H9 (cell line): ENCODE data around the gene PDCL3. TPM values are rescaled to one million over a fixed set of nuclear protein-coding genes. Genes with fewer than 3 reads are reported as not detected.

Experiments used
- DNase-seq: peaks from one replicate; pipeline ENCODE4 v3.0.0-alpha.2; 2017
- H2AFZ ChIP-seq: one replicate; pipeline ENCODE4 v1.6.1; 2013; ENCODE audit warnings: mild to moderate bottlenecking, low read length, control low read depth, moderate library complexity
- H2AK5ac ChIP-seq: 2 replicates; pipeline ENCODE4 v1.6.1; 2013; ENCODE audit warnings: low read length, control low read depth, mixed read lengths; ENCODE audit not compliant: insufficient read length
- H2BK120ac ChIP-seq: one replicate; pipeline ENCODE4 v1.6.1; 2013; ENCODE audit warnings: low read depth, mild to moderate bottlenecking, low read length, control low read depth, inconsistent platforms; ENCODE audit not compliant: poor library complexity, severe bottlenecking
- H2BK12ac ChIP-seq: 2 replicates; pipeline ENCODE4 v1.6.1; 2013; ENCODE audit warnings: low read length, control low read depth, mixed read lengths, low read depth; ENCODE audit not compliant: insufficient read length
- H2BK15ac ChIP-seq: 2 replicates; pipeline ENCODE4 v1.6.1; 2013; ENCODE audit warnings: low read depth, low read length, control low read depth
- H2BK20ac ChIP-seq: one replicate; pipeline ENCODE4 v1.6.1; 2013; ENCODE audit warnings: low read depth, mild to moderate bottlenecking, low read length, control low read depth, inconsistent platforms; ENCODE audit not compliant: poor library complexity, severe bottlenecking
- H2BK5ac ChIP-seq: 2 replicates; pipeline ENCODE4 v1.6.1; 2013; ENCODE audit warnings: low read length, control low read depth, mixed read lengths; ENCODE audit not compliant: insufficient read length
- H3K14ac ChIP-seq: 2 replicates; pipeline ENCODE4 v1.6.1; 2013; ENCODE audit warnings: low read length, control low read depth; ENCODE audit not compliant: insufficient read depth
- H3K18ac ChIP-seq: 2 replicates; pipeline ENCODE4 v1.6.1; 2013; ENCODE audit warnings: low read depth, mild to moderate bottlenecking, mixed read lengths, low read length, control low read depth; ENCODE audit not compliant: insufficient read length
- H3K23ac ChIP-seq: 2 replicates; pipeline ENCODE4 v1.6.1; 2013; ENCODE audit warnings: low read length, control low read depth, mixed read lengths, low read depth; ENCODE audit not compliant: insufficient read length
- H3K23me2 ChIP-seq: 2 replicates; pipeline ENCODE4 v1.6.1; 2013; ENCODE audit warnings: low read depth, mild to moderate bottlenecking, mixed read lengths, low read length, control low read depth; ENCODE audit not compliant: insufficient read length, poor library complexity, severe bottlenecking
- H3K27ac ChIP-seq: 2 replicates; pipeline ENCODE4 v1.5.1; 2013; ENCODE audit warnings: low read length, control low read depth, mixed read lengths, low read depth; ENCODE audit not compliant: insufficient read length
- H3K27me3 ChIP-seq: 2 replicates; pipeline ENCODE4 v1.6.1; 2013; ENCODE audit warnings: low read length, control low read depth, inconsistent platforms; ENCODE audit not compliant: insufficient read depth
- H3K4ac ChIP-seq: 2 replicates; pipeline ENCODE4 v1.6.1; 2013; ENCODE audit warnings: low read depth, mild to moderate bottlenecking, control low read depth, inconsistent platforms, low read length, moderate library complexity
- H3K4me1 ChIP-seq: 2 replicates; pipeline ENCODE4 v1.6.1; 2013; ENCODE audit warnings: low read length, control low read depth, inconsistent platforms; ENCODE audit not compliant: insufficient read depth
- H3K4me2 ChIP-seq: 2 replicates; pipeline ENCODE4 v1.6.1; 2013; ENCODE audit warnings: low read length, control low read depth, mixed read lengths; ENCODE audit not compliant: insufficient read length, insufficient read depth
- H3K56ac ChIP-seq: 2 replicates; pipeline ENCODE4 v1.6.1; 2013; ENCODE audit warnings: low read depth, mild to moderate bottlenecking, mixed read lengths, low read length, control low read depth; ENCODE audit not compliant: insufficient read length
- H3K79me1 ChIP-seq: 2 replicates; pipeline ENCODE4 v1.6.1; 2013; ENCODE audit warnings: low read depth, mild to moderate bottlenecking, moderate library complexity, low read length, control low read depth, inconsistent platforms; ENCODE audit not compliant: insufficient read depth, poor library complexity, severe bottlenecking
- H3K79me2 ChIP-seq: 2 replicates; pipeline ENCODE4 v1.6.1; 2013; ENCODE audit warnings: low read length, control low read depth, inconsistent platforms; ENCODE audit not compliant: insufficient read depth
- H3K9ac ChIP-seq: 2 replicates; pipeline ENCODE4 v1.6.1; 2013; ENCODE audit warnings: low read length, control low read depth, mixed read lengths; ENCODE audit not compliant: insufficient read length; ENCODE audit errors: extremely low read depth
- H3K9me3 ChIP-seq: one replicate; pipeline ENCODE4 v1.6.1; 2013; ENCODE audit warnings: low read depth, low read length, inconsistent platforms; ENCODE audit not compliant: control insufficient read depth
- H3T11ph ChIP-seq: one replicate; pipeline ENCODE4 v1.6.1; 2013; ENCODE audit warnings: mild to moderate bottlenecking, low read length, control low read depth, inconsistent platforms
- H4K20me1 ChIP-seq: one replicate; pipeline ENCODE4 v1.6.1; 2013; ENCODE audit not compliant: control insufficient read depth, insufficient read length, insufficient read depth
- H4K5ac ChIP-seq: 2 replicates; pipeline ENCODE4 v1.6.1; 2013; ENCODE audit warnings: low read depth, mild to moderate bottlenecking, mixed read lengths, low read length, control low read depth; ENCODE audit not compliant: insufficient read length
- H4K8ac ChIP-seq: replicated peaks from 2 replicates; pipeline ENCODE4 v1.6.1; 2013; ENCODE audit warnings: low read length, control low read depth, mixed read lengths, low read depth; ENCODE audit not compliant: insufficient read length
- H4K91ac ChIP-seq: 2 replicates; pipeline ENCODE4 v1.6.1; 2013; ENCODE audit warnings: low read depth, mild to moderate bottlenecking, moderate library complexity, mixed read lengths, low read length, control low read depth; ENCODE audit not compliant: insufficient read length
- H3K27ac Mint-ChIP-seq, 3 experiments: 2 replicates in 2 of 3; 3 replicates in 1 of 3; pipeline ENCODE4 v1.8.0; 2020 to 2021; ENCODE audit warnings: mixed read lengths in 3 of 3, mild to moderate bottlenecking in 1 of 3, moderate library complexity in 1 of 3
- H3K27me3 Mint-ChIP-seq: 2 replicates; pipeline ENCODE4 v1.8.0; 2021; ENCODE audit warnings: low read depth, mild to moderate bottlenecking, moderate library complexity, mixed read lengths
- H3K36me3 Mint-ChIP-seq, 3 experiments: 2 replicates in 2 of 3; 3 replicates in 1 of 3; pipeline ENCODE4 v1.8.0; 2020 to 2021; ENCODE audit warnings: low read depth in 3 of 3, mixed read lengths in 3 of 3; ENCODE audit not compliant: insufficient read depth in 1 of 3
- H3K4me1 Mint-ChIP-seq, 2 experiments: 2 replicates each; pipeline ENCODE4 v1.8.0; 2020; ENCODE audit warnings: mixed read lengths in 2 of 2
- H3K4me3 Mint-ChIP-seq, 2 experiments: 2 replicates in 1 of 2; 3 replicates in 1 of 2; pipeline ENCODE4 v1.8.0; 2020 to 2021; ENCODE audit warnings: mild to moderate bottlenecking in 2 of 2, mixed read lengths in 2 of 2, moderate library complexity in 1 of 2
- H3K9me3 Mint-ChIP-seq, 2 experiments: 2 replicates in 1 of 2; 3 replicates in 1 of 2; pipeline ENCODE4 v1.8.0; 2020; ENCODE audit warnings: mild to moderate bottlenecking in 2 of 2, mixed read lengths in 2 of 2, moderate library complexity in 1 of 2
- WGBS: extraction: QIAGEN DNeasy Blood & Tissue Kit; methylation state at CpG from one replicate; pipeline ENCODE4 v1.1.7; 2013; ENCODE audit warnings: missing lambda C conversion rate, low lambda C conversion rate, mixed read lengths; ENCODE audit not compliant: insufficient read length; ENCODE audit errors: extremely low coverage; 5-methylcytosine and 5-hydroxymethylcytosine counted together
- total RNA-seq: library from RNA; stranded (reverse); gene quantifications from 2 replicates; pipeline ENCODE4 v1.2.1, GENCODE V29; 2021
- TF ChIP-seq, protein P1 (sequence below): fragments of 200-600 bp; sonication (generic); conservative IDR thresholded peaks from 3 replicates; pipeline ENCODE4 v1.8.0; 2021; ENCODE audit warnings: antibody characterized with exemption, mild to moderate bottlenecking

Gene PDCL3
- total RNA-seq, 1 experiment from 2014 or later = 39.4 TPM

DNA sequence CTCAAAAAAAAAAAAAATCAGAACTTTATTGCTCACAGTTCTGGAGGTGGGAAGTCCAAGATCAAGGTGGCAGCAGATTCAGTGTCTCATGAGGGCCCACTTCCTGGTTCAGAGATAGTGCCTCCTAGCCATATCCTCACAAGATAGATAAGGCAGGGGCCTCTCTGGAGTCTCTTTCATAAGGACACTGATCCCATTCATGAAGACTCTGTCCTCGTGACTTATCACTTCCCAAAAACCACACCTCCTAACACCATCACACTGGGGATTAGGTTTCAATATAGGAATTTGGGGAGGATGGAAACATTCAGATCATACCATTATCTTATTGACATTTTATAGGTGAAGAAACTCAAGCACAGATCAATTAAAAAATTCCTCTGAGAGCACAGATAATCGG lies 61.1 kb downstream of the PDCL3 start:
- Histone ChIP-seq H3T11ph (no peak overlapping the region), H3K79me2 (no peaks in the 10 kb centered on the region), H2BK15ac (no peak overlapping the region), H3K23ac (no peak overlapping the region), H3K9me3 (no peaks in the 10 kb centered on the region), H2BK12ac (no peak overlapping the region), H4K8ac (no peak overlapping the region), H3K27ac (no peak overlapping the region), H3K4me1 (no peaks in the 10 kb centered on the region), H2AFZ (no peak overlapping the region), H3K4me2 (no peak overlapping the region), H3K79me1 (no peaks in the 10 kb centered on the region), H4K5ac (no peak overlapping the region), H3K56ac (no peak overlapping the region), H3K4ac (no peak overlapping the region), H4K91ac (no peak overlapping the region), H2BK5ac (no peak overlapping the region), H2AK5ac (no peak overlapping the region), H2BK120ac (no peak overlapping the region), H3K18ac (no peak overlapping the region), H3K14ac (no peak overlapping the region), H4K20me1 (no peaks in the 10 kb centered on the region), H3K23me2 (no peaks in the 10 kb centered on the region), H3K27me3 (no peaks in the 10 kb centered on the region), H3K9ac (no peak overlapping the region), H2BK20ac (no peak overlapping the region)
- no peak overlapping the region for H3K27ac Mint-ChIP-seq
- H3K4me1 Mint-ChIP-seq = no peaks in the 10 kb centered on the region
- H3K27me3 Mint-ChIP-seq = peaks cover 2% of the 10 kb centered on the region
- no CpG with 5 or more reads among the region's 2 CpGs for WGBS
- TF ChIP-seq, protein P1, sequence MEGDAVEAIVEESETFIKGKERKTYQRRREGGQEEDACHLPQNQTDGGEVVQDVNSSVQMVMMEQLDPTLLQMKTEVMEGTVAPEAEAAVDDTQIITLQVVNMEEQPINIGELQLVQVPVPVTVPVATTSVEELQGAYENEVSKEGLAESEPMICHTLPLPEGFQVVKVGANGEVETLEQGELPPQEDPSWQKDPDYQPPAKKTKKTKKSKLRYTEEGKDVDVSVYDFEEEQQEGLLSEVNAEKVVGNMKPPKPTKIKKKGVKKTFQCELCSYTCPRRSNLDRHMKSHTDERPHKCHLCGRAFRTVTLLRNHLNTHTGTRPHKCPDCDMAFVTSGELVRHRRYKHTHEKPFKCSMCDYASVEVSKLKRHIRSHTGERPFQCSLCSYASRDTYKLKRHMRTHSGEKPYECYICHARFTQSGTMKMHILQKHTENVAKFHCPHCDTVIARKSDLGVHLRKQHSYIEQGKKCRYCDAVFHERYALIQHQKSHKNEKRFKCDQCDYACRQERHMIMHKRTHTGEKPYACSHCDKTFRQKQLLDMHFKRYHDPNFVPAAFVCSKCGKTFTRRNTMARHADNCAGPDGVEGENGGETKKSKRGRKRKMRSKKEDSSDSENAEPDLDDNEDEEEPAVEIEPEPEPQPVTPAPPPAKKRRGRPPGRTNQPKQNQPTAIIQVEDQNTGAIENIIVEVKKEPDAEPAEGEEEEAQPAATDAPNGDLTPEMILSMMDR = no peak
- peaks cover 0 to 4% (median 0%) of the 10 kb centered on the region in 3 experiments; a peak in 2 of 7 replicates for H3K36me3 Mint-ChIP-seq
- no peak for DNase-seq
- H3K9me3 Mint-ChIP-seq = peaks cover 8 to 13% of the 10 kb centered on the region in 2 experiments; a peak in 4 of 5 replicates
- no peak overlapping the region for H3K4me3 Mint-ChIP-seq
